Ovary (tissue), 9 donors: Measurements from ENCODE around the gene MTUS2. TPM values are rescaled to one million over a fixed set of nuclear protein-coding genes. Genes with fewer than 3 reads are reported as not detected.

Experiments used
- DNase-seq, 5 donors: peaks; one replicate each; pipeline ENCODE4 v3.0.0-alpha.2; 2019 to 2020
- H3K27ac ChIP-seq, 2 donors: fragments of 200-600 bp; one replicate each; pipeline versions ENCODE4 v1.5.1 to v1.8.0; 2019 to 2022
- H3K27me3 ChIP-seq: fragments of 200-600 bp; one replicate; pipeline ENCODE4 v1.8.0; 2022
- H3K36me3 ChIP-seq: fragments of 200-600 bp; sonication (generic); one replicate; pipeline ENCODE4 v1.5.1; 2019
- H3K4me1 ChIP-seq: one replicate; pipeline ENCODE4 v1.8.1; 2013; ENCODE audit warnings: mild to moderate bottlenecking, moderate library complexity; ENCODE audit not compliant: insufficient read depth
- H3K4me3 ChIP-seq: fragments of 200-600 bp; sonication (generic); one replicate; pipeline ENCODE4 v1.5.1; 2017
- H3K9me3 ChIP-seq, 2 donors: fragments of 200-600 bp in 1 of 2; sonication (generic) in 1 of 2; one replicate each; pipeline versions ENCODE4 v1.5.1 to v1.8.1; 2013 to 2019; ENCODE audit warnings: mild to moderate bottlenecking in 1 of 2, moderate library complexity in 1 of 2
- CTCF ChIP-seq, 3 donors: fragments of 450-650 bp in 2 of 3; fragments of 200-600 bp in 1 of 3; IDR thresholded peaks; one replicate each; pipeline versions ENCODE4 v1.5.1 to v1.8.0; 2016 to 2022; ENCODE audit warnings: antibody characterized with exemption in 3 of 3, mild to moderate bottlenecking in 1 of 3
- EP300 ChIP-seq: sonication (generic); formaldehyde crosslinking; IDR thresholded peaks from one replicate; pipeline ENCODE4 v1.6.1; 2017; ENCODE audit warnings: antibody characterized with exemption
- POLR2A ChIP-seq: fragments of 450-650 bp; IDR thresholded peaks from one replicate; pipeline ENCODE4 v1.6.1; 2017; ENCODE audit warnings: antibody characterized with exemption, mild to moderate bottlenecking, moderate library complexity
- WGBS, 3 donors: extraction: QIAGEN DNeasy Blood & Tissue Kit in 1 of 3; methylation state at CpG; one replicate each; pipeline versions ENCODE4 v1.1.5 to v1.1.7; 2013 to 2017; 5-methylcytosine and 5-hydroxymethylcytosine counted together
- intact Hi-C, 4 donors: fragments of 100-400 bp; cut with DNase I; formaldehyde crosslinking; loops; one replicate each; pipeline versions ENCODE4 v1.11.0 to v1.15.1; 2022 to 2023
- polyA plus RNA-seq, 2 donors: library from polyadenylated mRNA; stranded (reverse); fragments of 200-250 nt in 1 of 2; fragments of 350-450 nt in 1 of 2; fragmentation: Illumina TruSeq in 1 of 2; extraction: RNeasy Lipid Tissue Mini Kit (QIAGEN cat#74804) in 1 of 2; gene quantifications; one replicate each; pipeline ENCODE4 v1.2.3, GENCODE V29; 2013 to 2014
- total RNA-seq, 7 donors: library from RNA; depleted of rRNA in 2 of 7; stranded (reverse); fragments of >200 nt in 2 of 7; fragmentation: NEBNext Ultra II Directional in 3 of 7; extraction: Animal tissue kit (Norgen Biotek cat#: 25700) in 3 of 7; gene quantifications; one replicate each; pipeline versions ENCODE4 v1.1.0 to v1.2.4, GENCODE V29; 2016 to 2023
- donor health status: DM: no; HTN: no; CAD: no; lungs with moderate emphysema.
- donor health status: DM: no; HTN: no; CAD: no.
- donor health status: Bipolar disorder and iron deficiency.
- donor health status: DM: yes; HTN: yes; CAD: no.
- donor health status: DM: no; HTN: no; CAD: no.
- donor health status: DM: yes; HTN: yes; CAD: no.

The MTUS2 gene
- total and polyA plus RNA-seq, 9 donors, result 1.5 to 8.7 (median 5.4) TPM

- DNase-seq, result no peak
- Histone ChIP-seq H3K4me1 (no peaks in the 10 kb centered on the region), H3K27me3 (no peaks in the 10 kb centered on the region), H3K4me3 (no peak overlapping the region), H3K36me3 (no peaks in the 10 kb centered on the region), H3K27ac (no peak overlapping the region), H3K9me3 (peaks cover 0 to 4% of the 10 kb centered on the region in 2 donors)
- TF ChIP-seq POLR2A (no peak), CTCF (IDR thresholded peaks at IDR 0.05) (no peak), EP300 (no peak)
- intact Hi-C loops, result no loop called here
- WGBS, 3 donors, result 54 to 82% (median 65%) methylated on average over 2 of the region's 2 CpGs
Measured at GRCh38 chr13:28859717-28860116, 39.6 kb downstream of the MTUS2 start.

- no peak overlapping the region for H3K27ac ChIP-seq
- H3K9me3 ChIP-seq, result no peaks in the 10 kb centered on the region
- no peaks in the 10 kb centered on the region for H3K27me3 ChIP-seq
- no peak for TF ChIP-seq CTCF (IDR thresholded peaks at IDR 0.05)
- no peak for TF ChIP-seq POLR2A
- no peak for TF ChIP-seq EP300
- DNase-seq, result no peak
- intact Hi-C loops, result no loop called here
- H3K4me1 ChIP-seq, result no peaks in the 10 kb centered on the region
- 0 to 67% (median 0%) methylated on average over 1 of the region's 1 CpG for WGBS, 3 donors
- no peaks in the 10 kb centered on the region for H3K36me3 ChIP-seq
- H3K4me3 ChIP-seq, result no peak overlapping the region
Measured at GRCh38 chr13:28864544-28864943, 44.4 kb downstream of the MTUS2 start.

- Histone ChIP-seq H3K27ac (no peak overlapping the region), H3K4me1 (no peaks in the 10 kb centered on the region), H3K9me3 (no peaks in the 10 kb centered on the region), H3K36me3 (no peaks in the 10 kb centered on the region), H3K4me3 (no peak overlapping the region), H3K27me3 (no peaks in the 10 kb centered on the region)
- TF ChIP-seq EP300, result no peak
- no peak for TF ChIP-seq CTCF (IDR thresholded peaks at IDR 0.05)
- TF ChIP-seq POLR2A, result no peak
- WGBS, 3 donors, result 49 to 67% (median 57%) methylated on average over 5 of the region's 5 CpGs
- DNase-seq, result no peak
- intact Hi-C loops, result no loop called here
Measured at GRCh38 chr13:28865149-28865744, 45.1 kb downstream of the MTUS2 start.

- H3K27ac ChIP-seq, result no peak overlapping the region
- H3K36me3 ChIP-seq, result no peaks in the 10 kb centered on the region
- WGBS, 3 donors, result 48 to 56% (median 53%) methylated on average over 7 of the region's 7 CpGs
- intact Hi-C loops, result no loop called here
- TF ChIP-seq CTCF (IDR thresholded peaks at IDR 0.05) (no peak), POLR2A (no peak), EP300 (no peak)
- H3K4me1 ChIP-seq, result no peaks in the 10 kb centered on the region
- DNase-seq, result no peak
- no peak overlapping the region for H3K4me3 ChIP-seq
- no peaks in the 10 kb centered on the region for H3K27me3 ChIP-seq
- H3K9me3 ChIP-seq, result no peaks in the 10 kb centered on the region
Measured at GRCh38 chr13:28865951-28866350, 45.8 kb downstream of the MTUS2 start.
